Measurements from ENCODE around the gene PLA2G4E.

Gene PLA2G4E

GRCh38 chr15:42012928-42013482 lies 7.8 kb downstream of the PLA2G4E start:
- H3K4me3 ChIP-seq (ENCODE audit: low read depth, low read length), result no peak overlapping the region
- H3K27me3 ChIP-seq (ENCODE audit: control insufficient read depth, insufficient read depth, low read length), result no peaks in the 10 kb centered on the region
- H3K9me3 ChIP-seq (ENCODE audit: control insufficient read depth, insufficient read depth, low read length), result no peaks in the 10 kb centered on the region
- H3K36me3 ChIP-seq (ENCODE audit: control insufficient read depth, insufficient read depth, low read length), result no peaks in the 10 kb centered on the region
- no peak overlapping the region for H3K27ac ChIP-seq (ENCODE audit: low read depth, low read length)
- no peak overlapping the region for H3K9ac ChIP-seq (ENCODE audit: low read depth, low read length)
- H3K4me1 ChIP-seq (ENCODE audit: control insufficient read depth, insufficient read depth, low read length), result no peaks in the 10 kb centered on the region

- no peaks in the 10 kb centered on the region for H3K36me3 ChIP-seq (ENCODE audit: control insufficient read depth, insufficient read depth, low read length)
- H3K4me1 ChIP-seq (ENCODE audit: control insufficient read depth, insufficient read depth, low read length), result no peaks in the 10 kb centered on the region
- no peak overlapping the region for H3K4me3 ChIP-seq (ENCODE audit: low read depth, low read length)
- H3K9ac ChIP-seq (ENCODE audit: low read depth, low read length), result no peak overlapping the region
- no peaks in the 10 kb centered on the region for H3K9me3 ChIP-seq (ENCODE audit: control insufficient read depth, insufficient read depth, low read length)
- no peak overlapping the region for H3K27ac ChIP-seq (ENCODE audit: low read depth, low read length)
- H3K27me3 ChIP-seq (ENCODE audit: control insufficient read depth, insufficient read depth, low read length), result no peaks in the 10 kb centered on the region
These were observed 8.6 kb downstream of the PLA2G4E start for GRCh38 chr15:42012241-42012640.

- H3K4me1 ChIP-seq (ENCODE audit: control insufficient read depth, insufficient read depth, low read length), result no peaks in the 10 kb centered on the region
- H3K9me3 ChIP-seq (ENCODE audit: control insufficient read depth, insufficient read depth, low read length), result no peaks in the 10 kb centered on the region
- no peak overlapping the region for H3K9ac ChIP-seq (ENCODE audit: low read depth, low read length)
- no peak overlapping the region for H3K27ac ChIP-seq (ENCODE audit: low read depth, low read length)
- H3K4me3 ChIP-seq (ENCODE audit: low read depth, low read length), result no peak overlapping the region
- H3K27me3 ChIP-seq (ENCODE audit: control insufficient read depth, insufficient read depth, low read length), result no peaks in the 10 kb centered on the region
- no peaks in the 10 kb centered on the region for H3K36me3 ChIP-seq (ENCODE audit: control insufficient read depth, insufficient read depth, low read length)
These were observed 9.8 kb downstream of the PLA2G4E start for GRCh38 chr15:42011074-42011473.

GRCh38 chr15:42010434-42010833 lies 10.4 kb downstream of the PLA2G4E start:
- Histone ChIP-seq H3K27ac (ENCODE audit: low read depth, low read length) (no peak overlapping the region), H3K36me3 (ENCODE audit: control insufficient read depth, insufficient read depth, low read length) (no peaks in the 10 kb centered on the region), H3K9ac (ENCODE audit: low read depth, low read length) (no peak overlapping the region), H3K4me3 (ENCODE audit: low read depth, low read length) (no peak overlapping the region), H3K9me3 (ENCODE audit: control insufficient read depth, insufficient read depth, low read length) (no peaks in the 10 kb centered on the region), H3K27me3 (ENCODE audit: control insufficient read depth, insufficient read depth, low read length) (no peaks in the 10 kb centered on the region), H3K4me1 (ENCODE audit: control insufficient read depth, insufficient read depth, low read length) (no peaks in the 10 kb centered on the region)

- Histone ChIP-seq H3K9me3 (ENCODE audit: control insufficient read depth, insufficient read depth, low read length) (no peaks in the 10 kb centered on the region), H3K4me1 (ENCODE audit: control insufficient read depth, insufficient read depth, low read length) (no peaks in the 10 kb centered on the region), H3K36me3 (ENCODE audit: control insufficient read depth, insufficient read depth, low read length) (no peaks in the 10 kb centered on the region), H3K27ac (ENCODE audit: low read depth, low read length) (no peak overlapping the region), H3K27me3 (ENCODE audit: control insufficient read depth, insufficient read depth, low read length) (no peaks in the 10 kb centered on the region), H3K9ac (ENCODE audit: low read depth, low read length) (no peak overlapping the region), H3K4me3 (ENCODE audit: low read depth, low read length) (no peak overlapping the region)
These were observed 11.4 kb downstream of the PLA2G4E start for GRCh38 chr15:42009474-42009873.

GRCh38 chr15:42009022-42009421 lies 11.8 kb downstream of the PLA2G4E start:
- Histone ChIP-seq H3K27ac (ENCODE audit: low read depth, low read length) (no peak overlapping the region), H3K4me1 (ENCODE audit: control insufficient read depth, insufficient read depth, low read length) (no peaks in the 10 kb centered on the region), H3K9ac (ENCODE audit: low read depth, low read length) (no peak overlapping the region), H3K27me3 (ENCODE audit: control insufficient read depth, insufficient read depth, low read length) (no peaks in the 10 kb centered on the region), H3K9me3 (ENCODE audit: control insufficient read depth, insufficient read depth, low read length) (no peaks in the 10 kb centered on the region), H3K4me3 (ENCODE audit: low read depth, low read length) (no peak overlapping the region), H3K36me3 (ENCODE audit: control insufficient read depth, insufficient read depth, low read length) (no peaks in the 10 kb centered on the region)

- no peak overlapping the region for H3K27ac ChIP-seq (ENCODE audit: low read depth, low read length)
- no peaks in the 10 kb centered on the region for H3K4me1 ChIP-seq (ENCODE audit: control insufficient read depth, insufficient read depth, low read length)
- H3K4me3 ChIP-seq (ENCODE audit: low read depth, low read length), result no peak overlapping the region
- H3K36me3 ChIP-seq (ENCODE audit: control insufficient read depth, insufficient read depth, low read length), result no peaks in the 10 kb centered on the region
- no peak overlapping the region for H3K9ac ChIP-seq (ENCODE audit: low read depth, low read length)
- no peaks in the 10 kb centered on the region for H3K27me3 ChIP-seq (ENCODE audit: control insufficient read depth, insufficient read depth, low read length)
- H3K9me3 ChIP-seq (ENCODE audit: control insufficient read depth, insufficient read depth, low read length), result no peaks in the 10 kb centered on the region
These were observed 13.5 kb downstream of the PLA2G4E start for GRCh38 chr15:42007386-42007785.

GRCh38 chr15:42002333-42002732 lies 18.5 kb downstream of the PLA2G4E start:
- Histone ChIP-seq H3K36me3 (ENCODE audit: control insufficient read depth, insufficient read depth, low read length) (no peaks in the 10 kb centered on the region), H3K27me3 (ENCODE audit: control insufficient read depth, insufficient read depth, low read length) (no peaks in the 10 kb centered on the region), H3K4me1 (ENCODE audit: control insufficient read depth, insufficient read depth, low read length) (no peaks in the 10 kb centered on the region), H3K9ac (ENCODE audit: low read depth, low read length) (no peak overlapping the region), H3K4me3 (ENCODE audit: low read depth, low read length) (no peak overlapping the region), H3K27ac (ENCODE audit: low read depth, low read length) (no peak overlapping the region), H3K9me3 (ENCODE audit: control insufficient read depth, insufficient read depth, low read length) (no peaks in the 10 kb centered on the region)

GRCh38 chr15:42001236-42001635 lies 19.6 kb downstream of the PLA2G4E start:
- Histone ChIP-seq H3K27ac (ENCODE audit: low read depth, low read length) (no peak overlapping the region), H3K9ac (ENCODE audit: low read depth, low read length) (no peak overlapping the region), H3K9me3 (ENCODE audit: control insufficient read depth, insufficient read depth, low read length) (no peaks in the 10 kb centered on the region), H3K4me1 (ENCODE audit: control insufficient read depth, insufficient read depth, low read length) (no peaks in the 10 kb centered on the region), H3K4me3 (ENCODE audit: low read depth, low read length) (no peak overlapping the region), H3K27me3 (ENCODE audit: control insufficient read depth, insufficient read depth, low read length) (no peaks in the 10 kb centered on the region), H3K36me3 (ENCODE audit: control insufficient read depth, insufficient read depth, low read length) (no peaks in the 10 kb centered on the region)

GRCh38 chr15:41999290-42000285 lies 21.3 kb downstream of the PLA2G4E start:
- Histone ChIP-seq H3K27ac (ENCODE audit: low read depth, low read length) (no peak overlapping the region), H3K27me3 (ENCODE audit: control insufficient read depth, insufficient read depth, low read length) (no peaks in the 10 kb centered on the region), H3K4me1 (ENCODE audit: control insufficient read depth, insufficient read depth, low read length) (no peaks in the 10 kb centered on the region), H3K36me3 (ENCODE audit: control insufficient read depth, insufficient read depth, low read length) (no peaks in the 10 kb centered on the region), H3K9ac (ENCODE audit: low read depth, low read length) (no peak overlapping the region), H3K9me3 (ENCODE audit: control insufficient read depth, insufficient read depth, low read length) (no peaks in the 10 kb centered on the region), H3K4me3 (ENCODE audit: low read depth, low read length) (no peak overlapping the region)

GRCh38 chr15:41997845-41998244 lies 23.0 kb downstream of the PLA2G4E start:
- no peaks in the 10 kb centered on the region for H3K27me3 ChIP-seq (ENCODE audit: control insufficient read depth, insufficient read depth, low read length)
- no peak overlapping the region for H3K9ac ChIP-seq (ENCODE audit: low read depth, low read length)
- no peaks in the 10 kb centered on the region for H3K36me3 ChIP-seq (ENCODE audit: control insufficient read depth, insufficient read depth, low read length)
- H3K4me3 ChIP-seq (ENCODE audit: low read depth, low read length), result no peak overlapping the region
- H3K9me3 ChIP-seq (ENCODE audit: control insufficient read depth, insufficient read depth, low read length), result no peaks in the 10 kb centered on the region
- no peak overlapping the region for H3K27ac ChIP-seq (ENCODE audit: low read depth, low read length)
- no peaks in the 10 kb centered on the region for H3K4me1 ChIP-seq (ENCODE audit: control insufficient read depth, insufficient read depth, low read length)
